Activated naive CD8-positive, alpha-beta T cell treated with anti-CD3 and anti-CD28 coated beads, Interleukin-2, amount 50 U/mL, for 16 hours (primary cell): Measurements from ENCODE around the gene LONRF3.
A peak's percentile ranks its signal among the peaks of the same experiment; 100 is the strongest.
"Not testable (repeated sequence)": the region's sequence is repeated elsewhere in the genome, so short reads cannot be mapped to it uniquely, and the experiment has no call there.

Source experiments
- DNase-seq: peaks from one replicate; pipeline ENCODE4 v3.0.0-alpha.2; 2020; ENCODE audit warnings: low read depth, low spot score

Gene LONRF3

GRCh38 chrX:118983513-118983912 is 9.1 kb downstream of the LONRF3 start:
- no peak for DNase-seq

- DNase-seq: no peak
These were observed 14.5 kb downstream of the LONRF3 start for GRCh38 chrX:118988911-118989310.

GRCh38 chrX:118989886-118990285 is 15.5 kb downstream of the LONRF3 start:
- no peak for DNase-seq

- no peak for DNase-seq
These were observed 16.3 kb downstream of the LONRF3 start for GRCh38 chrX:118990512-118991227.

GRCh38 chrX:118992441-118993121 is 18.2 kb downstream of the LONRF3 start:
- DNase-seq: not testable (repeated sequence)

GRCh38 chrX:119003462-119003861 is 29.0 kb downstream of the LONRF3 start:
- no peak for DNase-seq

- no peak for DNase-seq
These were observed 30.6 kb downstream of the LONRF3 start for GRCh38 chrX:119004920-119005524.

- no peak for DNase-seq
These were observed 32.9 kb downstream of the LONRF3 start for GRCh38 chrX:119007189-119007770.

GRCh38 chrX:119008110-119008744 is 33.8 kb downstream of the LONRF3 start:
- no peak for DNase-seq

- no peak for DNase-seq
These were observed 34.7 kb downstream of the LONRF3 start for GRCh38 chrX:119009071-119009470.

- DNase-seq: no peak
These were observed 36.1 kb downstream of the LONRF3 start for GRCh38 chrX:119010491-119010890.

- no peak for DNase-seq
These were observed 38.7 kb downstream of the LONRF3 start for GRCh38 chrX:119013164-119013563.

GRCh38 chrX:119015407-119016237 is 41.2 kb downstream of the LONRF3 start:
- DNase-seq: peak; percentile 1

- no peak for DNase-seq
These were observed 42.7 kb downstream of the LONRF3 start for GRCh38 chrX:119017077-119017476.

- no peak for DNase-seq
These were observed 51.5 kb downstream of the LONRF3 start for GRCh38 chrX:119025900-119026299.

- not testable (repeated sequence) for DNase-seq
These were observed 51.9 kb downstream of the LONRF3 start for GRCh38 chrX:119026344-119026743.

- not testable (repeated sequence) for DNase-seq
These were observed 53.7 kb downstream of the LONRF3 start for GRCh38 chrX:119027960-119028732.

- no peak for DNase-seq
These were observed 54.4 kb downstream of the LONRF3 start for GRCh38 chrX:119028733-119029330.

- not testable (repeated sequence) for DNase-seq
These were observed 55.2 kb downstream of the LONRF3 start for GRCh38 chrX:119029656-119030055.

- DNase-seq: no peak
These were observed 56.6 kb downstream of the LONRF3 start for GRCh38 chrX:119030990-119031389.
